Dermis microvascular lymphatic vessel endothelial cell (primary cell): ENCODE measurements around the gene CCDC141. TPM values are rescaled to one million over a fixed set of nuclear protein-coding genes. Genes with fewer than 3 reads are reported as not detected.
"Not testable (repeated sequence)": the region's sequence is repeated elsewhere in the genome, so short reads cannot be mapped to it uniquely, and the experiment has no call there.

Experiments
- DNase-seq, 2 donors: peaks; one replicate each; pipeline versions ENCODE4 v3.0.0 to v3.0.0-alpha.2; 2010; ENCODE audit warnings: low read depth in 2 of 2
- total RNA-seq: library from RNA; depleted of rRNA; stranded (reverse); fragments of >200 nt; gene quantifications from 2 replicates; pipeline ENCODE4 v1.2.1, GENCODE V29; 2014

The CCDC141 gene
- total RNA-seq, 1 donor from 2014 or later, result 1.5 TPM

- DNase-seq, result no peak
Observed at GRCh38 chr2:179036353-179036905, 13.5 kb downstream of the CCDC141 start.

- no peak for DNase-seq
Observed at GRCh38 chr2:179031731-179032408, 18.1 kb downstream of the CCDC141 start.

GRCh38 chr2:179024445-179024844, 25.5 kb downstream of the CCDC141 start:
- DNase-seq, result no peak

- no peak for DNase-seq
Observed at GRCh38 chr2:179022685-179023084, 27.3 kb downstream of the CCDC141 start.

- no peak for DNase-seq
Observed at GRCh38 chr2:179021258-179021657, 28.7 kb downstream of the CCDC141 start.

GRCh38 chr2:179020156-179020750, 29.7 kb downstream of the CCDC141 start:
- DNase-seq, result peak; percentile 20 to 36

- no peak for DNase-seq
Observed at GRCh38 chr2:179019260-179019659, 30.7 kb downstream of the CCDC141 start.

GRCh38 chr2:179017773-179018357, 32.1 kb downstream of the CCDC141 start:
- DNase-seq, result no peak

GRCh38 chr2:179014189-179014588, 35.7 kb downstream of the CCDC141 start:
- DNase-seq, result not testable (repeated sequence)

GRCh38 chr2:179005976-179006375, 44.0 kb downstream of the CCDC141 start:
- DNase-seq, result no peak

GRCh38 chr2:178999476-178999875, 50.5 kb downstream of the CCDC141 start:
- no peak for DNase-seq

GRCh38 chr2:178998539-178998938, 51.4 kb downstream of the CCDC141 start:
- no peak for DNase-seq

- DNase-seq, result no peak
Observed at GRCh38 chr2:178997477-178997876, 52.5 kb downstream of the CCDC141 start.

- DNase-seq, result no peak
Observed at GRCh38 chr2:178997067-178997466, 52.9 kb downstream of the CCDC141 start.

- no peak for DNase-seq
Observed at GRCh38 chr2:178994264-178994663, 55.7 kb downstream of the CCDC141 start.

- DNase-seq, result no peak
Observed at GRCh38 chr2:178993788-178994187, 56.1 kb downstream of the CCDC141 start.

- DNase-seq, result not testable (repeated sequence)
Observed at GRCh38 chr2:178992719-178993118, 57.2 kb downstream of the CCDC141 start.

- DNase-seq, result no peak
Observed at GRCh38 chr2:178990533-178991241, 59.2 kb downstream of the CCDC141 start.

GRCh38 chr2:178989424-178989823, 60.5 kb downstream of the CCDC141 start:
- not testable (repeated sequence) for DNase-seq

GRCh38 chr2:178982652-178983051, 67.3 kb downstream of the CCDC141 start:
- not testable (repeated sequence) for DNase-seq

GRCh38 chr2:178980815-178981214, 69.1 kb downstream of the CCDC141 start:
- DNase-seq, result no peak

- DNase-seq, result peak in 1 of 2 donors; percentile 6
Observed at GRCh38 chr2:178978667-178979066, 71.3 kb downstream of the CCDC141 start.
